K562 (cell line): ENCODE results near the gene ACTN4. TPM values are rescaled to one million over a fixed set of nuclear protein-coding genes. Genes with fewer than 3 reads are reported as not detected.
A peak's percentile ranks its signal among the peaks of the same experiment; 100 is the strongest.

Experiments used
- ATF7 ChIP-seq: fragments of 450-650 bp; IDR thresholded peaks from 2 replicates; pipeline ENCODE4 v1.7.1; 2014; ENCODE audit warnings: mild to moderate bottlenecking, moderate library complexity
- COPS2 ChIP-seq: fragments of 450-650 bp; conservative IDR thresholded peaks from 2 replicates; pipeline ENCODE4 v1.6.1; 2016; ENCODE audit warnings: mild to moderate bottlenecking, moderate library complexity
- HES1 ChIP-seq: fragments of 450-650 bp; IDR thresholded peaks from 2 replicates; pipeline ENCODE4 v1.6.1; 2016; ENCODE audit warnings: low read depth, mild to moderate bottlenecking, moderate library complexity
- HNRNPUL1 ChIP-seq: fragments of 200-400 bp; formaldehyde crosslinking; IDR thresholded peaks from 2 replicates; pipeline ENCODE4 v1.6.1; 2017; ENCODE audit warnings: low read length
- JUND ChIP-seq, 2 experiments: IDR thresholded peaks; 2 replicates in 1 of 2; 3 replicates in 1 of 2; pipeline ENCODE4 v1.6.1; 2011; ENCODE audit warnings: borderline replicate concordance in 2 of 2, low read depth in 2 of 2, low read length in 2 of 2, improper control_type of control experiment in 1 of 2, missing biosample characterization in 1 of 2, missing genetic modification characterization in 1 of 2, missing genetic modification reagents in 1 of 2
- MAX ChIP-seq: sonication (generic); formaldehyde crosslinking; IDR thresholded peaks from 2 replicates; pipeline ENCODE4 v1.9.0; 2022; ENCODE audit warnings: mild to moderate bottlenecking, missing genetic modification reagents
- NFIC ChIP-seq: fragments of 450-650 bp; IDR thresholded peaks from 2 replicates; pipeline ENCODE4 v1.6.1; 2017; ENCODE audit warnings: mild to moderate bottlenecking, inconsistent platforms
- PHB2 ChIP-seq: fragments of 450-650 bp; IDR thresholded peaks from 2 replicates; pipeline ENCODE4 v1.6.1; 2017; ENCODE audit warnings: low read depth
- PTTG1 ChIP-seq: fragments of 450-650 bp; IDR thresholded peaks from 2 replicates; pipeline ENCODE4 v1.6.1; 2016; ENCODE audit warnings: low read depth, mild to moderate bottlenecking, missing genetic modification characterization, missing compliant biosample characterization
- PYGO2 ChIP-seq: fragments of 450-650 bp; IDR thresholded peaks from 2 replicates; pipeline ENCODE4 v1.6.1; 2016; ENCODE audit warnings: mild to moderate bottlenecking, missing genetic modification characterization, moderate library complexity, missing compliant biosample characterization
- RBM25 ChIP-seq: fragments of 200-400 bp; formaldehyde crosslinking; IDR thresholded peaks from 2 replicates; pipeline ENCODE4 v1.6.1; 2018; ENCODE audit warnings: low read length, low read depth, moderate library complexity; ENCODE audit not compliant: severe bottlenecking
- SLC30A9 ChIP-seq: fragments of 250-450 bp; sonication (Bioruptor Pico); IDR thresholded peaks from 2 replicates; pipeline ENCODE4 v1.8.0; 2022; ENCODE audit warnings: mild to moderate bottlenecking, moderate library complexity
- THRB ChIP-seq: fragments of 450-650 bp; formaldehyde crosslinking; conservative IDR thresholded peaks from 2 replicates; pipeline ENCODE4 v1.4.0; 2022; ENCODE audit warnings: mild to moderate bottlenecking, missing genetic modification characterization
- ZBTB11 ChIP-seq, 3 experiments: fragments of 200-800 bp in 1 of 3; fragments of 250-450 bp in 1 of 3; fragments of 450-650 bp in 1 of 3; sonication (Bioruptor Pico) in 1 of 3; sonication (Bioruptor generic) in 1 of 3; formaldehyde crosslinking in 1 of 3; IDR thresholded peaks; 2 replicates each; pipeline versions ENCODE4 v1.6.1 to v1.8.0; 2016 to 2022; ENCODE audit warnings: mild to moderate bottlenecking in 2 of 3, missing genetic modification characterization in 2 of 3, missing compliant biosample characterization in 1 of 3, moderate library complexity in 1 of 3
- ZFP36 ChIP-seq: fragments of 150-350 bp; IDR thresholded peaks from 2 replicates; pipeline ENCODE4 v1.6.1; 2018; ENCODE audit warnings: low read length, low read depth; ENCODE audit not compliant: partially characterized antibody
- ZNF316 ChIP-seq: fragments of 450-650 bp; IDR thresholded peaks from 2 replicates; pipeline ENCODE4 v1.6.1; 2016
- ZNF444 ChIP-seq: fragments of 250-450 bp; sonication (Bioruptor Pico); IDR thresholded peaks from 2 replicates; pipeline ENCODE4 v1.4.0; 2020; ENCODE audit warnings: mild to moderate bottlenecking, moderate library complexity
- ZNF780A ChIP-seq: fragments of 250-450 bp; sonication (Bioruptor Pico); IDR thresholded peaks from 2 replicates; pipeline ENCODE4 v1.5.0; 2021; ENCODE audit warnings: mild to moderate bottlenecking
- polyA plus RNA-seq, 8 experiments: library from polyadenylated mRNA; depleted of rRNA in 4 of 8; stranded (reverse) in 5 of 8; unstranded in 3 of 8; fragments of >200 nt; fragmentation: Nextera tagmentation in 2 of 8; fragmentation: Illumina TruSeq in 1 of 8; extraction: Ambion mirVana in 2 of 8; extraction: Trizol in 1 of 8; gene quantifications; 2 replicates each; pipeline versions ENCODE4 v1.2.1 to v1.2.3, GENCODE V29; 2011 to 2014; ENCODE audit warnings: inconsistent platforms in 1 of 8, missing spikeins in 1 of 8
- total RNA-seq, 7 experiments: library from RNA; depleted of rRNA in 6 of 7; stranded (reverse); fragments of >200 nt in 6 of 7; fragmentation: Illumina TruSeq in 2 of 7; extraction: Trizol in 2 of 7; gene quantifications; 2 replicates each; pipeline versions ENCODE4 v1.2.1 to v1.2.3, GENCODE V29; 2011 to 2021; ENCODE audit warnings: low replicate concordance in 1 of 7

The ACTN4 gene
- total and polyA plus RNA-seq, 9 of the 15 experiments (the other 6 are each of a cell fraction or from before 2014, with no cell fraction given) = 3.1 to 385 (median 125) TPM

- TF ChIP-seq HES1 = no peak
- no peak for TF ChIP-seq PTTG1 (tag)
- no peak for TF ChIP-seq HNRNPUL1
- TF ChIP-seq NFIC = no peak
- TF ChIP-seq PHB2 = no peak
- TF ChIP-seq JUND (IDR thresholded peaks at IDR 0.05; ENCODE audit: borderline replicate concordance, low read depth, low read length) = peak; percentile 94
- peak; percentile 94; the same call in 2 of the 3 replicates for TF ChIP-seq JUND (tag; IDR thresholded peaks at IDR 0.05; ENCODE audit: borderline replicate concordance, low read depth, low read length)
- no peak for TF ChIP-seq PYGO2 (tag)
- TF ChIP-seq MAX (CRISPR knock-in tag) = peak; percentile 58; the same call in 1 of the 2 replicates
- no peak for TF ChIP-seq ZBTB11 (CRISPR knock-in tag; IDR thresholded peaks at IDR 0.05)
- no peak for TF ChIP-seq ZNF316
- no peak for TF ChIP-seq ZNF780A (CRISPR knock-in tag)
- no peak for TF ChIP-seq ZNF444 (CRISPR knock-in tag)
- no peak for TF ChIP-seq ZFP36
- TF ChIP-seq ATF7 = peak; percentile 44
- TF ChIP-seq SLC30A9 (CRISPR knock-in tag) = no peak
- TF ChIP-seq THRB (CRISPR knock-in tag) = no peak
- no peak for TF ChIP-seq COPS2
- no peak for TF ChIP-seq RBM25
Observed at GRCh38 chr19:38683393-38684077, 36.1 kb downstream of the ACTN4 start (continued).
